ENCODE data around the gene MUS81. TPM values are rescaled to one million over a fixed set of nuclear protein-coding genes. Genes with fewer than 3 reads are reported as not detected.

MUS81 gene
- total RNA-seq, 4 donors from 2014 or later, result 68.3 to 101 (median 78.9) TPM

DNA sequence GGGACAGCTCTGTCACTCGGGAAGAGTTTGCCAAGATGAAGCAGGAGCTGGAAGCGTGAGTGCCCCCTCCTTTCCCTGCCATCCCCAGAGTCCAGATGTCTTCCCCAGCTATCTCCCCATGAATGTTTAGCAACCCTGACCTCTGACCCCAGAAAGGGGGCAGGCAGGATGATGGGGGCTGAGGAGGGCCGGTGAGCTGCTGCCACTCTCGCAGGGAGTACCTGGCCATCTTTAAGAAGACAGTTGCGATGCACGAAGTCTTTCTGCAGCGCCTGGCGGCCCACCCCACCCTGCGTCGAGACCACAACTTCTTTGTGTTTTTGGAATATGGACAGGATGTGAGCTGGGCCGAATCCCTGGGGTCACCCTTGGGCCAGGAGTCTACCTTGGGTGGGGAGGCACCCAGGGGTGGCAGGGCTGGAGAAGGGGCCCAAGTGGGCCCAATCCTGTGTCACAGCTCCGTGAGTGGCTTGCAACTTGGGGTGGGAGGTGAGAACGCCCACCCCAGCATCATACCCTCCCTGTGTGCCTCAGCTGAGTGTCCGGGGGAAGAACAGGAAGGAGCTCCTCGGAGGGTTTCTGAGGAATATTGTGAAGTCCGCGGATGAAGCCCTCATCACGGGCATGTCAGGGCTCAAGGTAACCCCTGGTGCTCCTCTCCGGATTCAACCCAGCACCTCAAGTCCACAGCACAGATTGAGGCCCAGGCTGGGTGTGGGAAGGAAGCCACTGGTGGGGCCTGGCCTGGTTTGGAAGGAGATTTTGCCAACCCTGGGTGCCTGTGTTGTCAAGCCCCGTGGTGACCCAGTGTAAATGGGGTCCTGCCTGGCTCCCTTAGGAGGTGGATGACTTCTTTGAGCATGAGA, 9.8 kb upstream of the MUS81 start:
- Histone ChIP-seq H3K4me1 (peaks cover 0 to 34% (median 8%) of the 10 kb centered on the region in 4 donors), H3K4me3 (no peak overlapping the region), H3K27ac (peak overlapping the region in 1 of 4 donors; percentile 17), H3K9me3 (no peaks in the 10 kb centered on the region), H3K36me3 (peaks cover 0 to 46% (median 0%) of the 10 kb centered on the region in 3 donors), H3K27me3 (no peaks in the 10 kb centered on the region)
- peak in 1 of 3 donors; percentile 46 for DNase-seq
- TF ChIP-seq POLR2A (IDR thresholded peaks at IDR 0.05), result no peak

DNA sequence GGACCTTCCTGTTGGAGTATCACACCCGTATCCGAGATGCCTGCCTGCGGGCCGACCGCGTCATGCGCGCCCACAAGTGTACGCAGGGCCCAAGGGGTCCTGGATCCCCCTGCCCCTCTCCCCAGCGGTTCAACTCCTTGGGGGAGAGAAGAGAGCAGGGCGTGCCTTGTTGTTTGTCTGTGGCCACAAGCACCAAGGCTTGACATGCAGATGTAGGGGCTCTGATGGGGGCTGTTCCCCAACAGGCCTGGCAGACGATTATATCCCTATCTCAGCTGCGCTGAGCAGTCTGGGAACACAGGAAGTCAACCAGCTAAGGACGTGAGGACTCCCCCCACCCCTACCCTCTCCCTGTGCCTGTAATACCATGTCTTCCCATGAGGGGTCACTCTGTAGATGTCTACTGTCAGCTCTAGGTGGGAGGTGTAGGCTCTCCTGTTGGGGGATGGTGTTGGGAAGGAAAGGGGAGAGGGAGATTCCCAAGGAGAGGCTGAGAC, 9.1 kb upstream of the MUS81 start:
- DNase-seq, result no peak
- peaks cover 0 to 53% (median 0%) of the 10 kb centered on the region in 3 donors for H3K36me3 ChIP-seq
- peaks cover 6 to 41% (median 12%) of the 10 kb centered on the region in 4 donors for H3K4me1 ChIP-seq
- H3K9me3 ChIP-seq, result no peaks in the 10 kb centered on the region
- H3K4me3 ChIP-seq, result no peak overlapping the region
- H3K27me3 ChIP-seq, result no peaks in the 10 kb centered on the region
- peak overlapping the region in 1 of 4 donors; percentile 97 for H3K27ac ChIP-seq
- TF ChIP-seq POLR2A (IDR thresholded peaks at IDR 0.05), result no peak
- TF ChIP-seq, protein P1, sequence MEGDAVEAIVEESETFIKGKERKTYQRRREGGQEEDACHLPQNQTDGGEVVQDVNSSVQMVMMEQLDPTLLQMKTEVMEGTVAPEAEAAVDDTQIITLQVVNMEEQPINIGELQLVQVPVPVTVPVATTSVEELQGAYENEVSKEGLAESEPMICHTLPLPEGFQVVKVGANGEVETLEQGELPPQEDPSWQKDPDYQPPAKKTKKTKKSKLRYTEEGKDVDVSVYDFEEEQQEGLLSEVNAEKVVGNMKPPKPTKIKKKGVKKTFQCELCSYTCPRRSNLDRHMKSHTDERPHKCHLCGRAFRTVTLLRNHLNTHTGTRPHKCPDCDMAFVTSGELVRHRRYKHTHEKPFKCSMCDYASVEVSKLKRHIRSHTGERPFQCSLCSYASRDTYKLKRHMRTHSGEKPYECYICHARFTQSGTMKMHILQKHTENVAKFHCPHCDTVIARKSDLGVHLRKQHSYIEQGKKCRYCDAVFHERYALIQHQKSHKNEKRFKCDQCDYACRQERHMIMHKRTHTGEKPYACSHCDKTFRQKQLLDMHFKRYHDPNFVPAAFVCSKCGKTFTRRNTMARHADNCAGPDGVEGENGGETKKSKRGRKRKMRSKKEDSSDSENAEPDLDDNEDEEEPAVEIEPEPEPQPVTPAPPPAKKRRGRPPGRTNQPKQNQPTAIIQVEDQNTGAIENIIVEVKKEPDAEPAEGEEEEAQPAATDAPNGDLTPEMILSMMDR (IDR thresholded peaks at IDR 0.05), result peak in 4 of 6 experiments; percentile 37 to 65 (median 56)

DNA sequence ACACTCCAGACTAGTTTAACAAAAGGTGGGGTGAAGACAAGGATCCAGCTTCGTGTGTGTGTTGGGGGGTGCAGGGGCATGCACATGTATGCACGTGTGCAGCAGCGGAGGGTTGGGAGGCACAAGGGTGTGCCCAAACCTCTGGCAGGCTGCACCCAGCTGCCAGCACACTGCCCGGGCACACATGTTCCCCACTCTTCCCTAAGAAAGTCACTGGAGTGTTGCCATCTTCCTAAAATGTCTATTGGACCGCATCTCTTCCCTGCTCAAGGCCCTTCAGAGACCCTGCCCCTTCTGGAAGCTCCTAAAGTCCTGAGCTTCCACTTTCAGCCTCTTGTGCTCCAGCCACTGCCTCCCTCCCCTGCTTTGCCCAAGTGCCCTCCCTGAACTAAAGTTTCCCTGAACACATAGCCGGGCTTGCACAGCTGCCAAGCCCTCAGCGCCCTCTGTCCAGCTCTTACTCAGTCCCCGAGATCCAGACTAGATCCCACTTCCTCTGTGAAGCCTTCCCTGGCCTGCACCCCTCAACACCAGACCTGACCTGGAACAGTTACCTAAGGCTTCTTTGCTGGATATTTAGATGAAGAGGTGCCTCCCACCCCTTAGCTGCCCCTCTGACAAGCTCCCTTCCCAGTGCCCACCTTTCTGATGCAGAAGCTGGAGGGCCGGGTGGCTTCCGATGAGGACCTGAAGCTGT, 8.3 kb upstream of the MUS81 start:
- no peak for DNase-seq
- peak overlapping the region in 2 of 4 donors; percentile 18 to 22 for H3K4me3 ChIP-seq
- peaks cover 0 to 53% (median 0%) of the 10 kb centered on the region in 3 donors for H3K36me3 ChIP-seq
- no peaks in the 10 kb centered on the region for H3K9me3 ChIP-seq
- peaks cover 11 to 45% (median 15%) of the 10 kb centered on the region in 4 donors for H3K4me1 ChIP-seq
- H3K27me3 ChIP-seq, result no peaks in the 10 kb centered on the region
- TF ChIP-seq, protein P1 (IDR thresholded peaks at IDR 0.05), result no peak
- TF ChIP-seq POLR2A (IDR thresholded peaks at IDR 0.05), result no peak
- H3K27ac ChIP-seq, result peak overlapping the region in 3 of 4 donors; percentile 75 to 97 (median 80)

DNA sequence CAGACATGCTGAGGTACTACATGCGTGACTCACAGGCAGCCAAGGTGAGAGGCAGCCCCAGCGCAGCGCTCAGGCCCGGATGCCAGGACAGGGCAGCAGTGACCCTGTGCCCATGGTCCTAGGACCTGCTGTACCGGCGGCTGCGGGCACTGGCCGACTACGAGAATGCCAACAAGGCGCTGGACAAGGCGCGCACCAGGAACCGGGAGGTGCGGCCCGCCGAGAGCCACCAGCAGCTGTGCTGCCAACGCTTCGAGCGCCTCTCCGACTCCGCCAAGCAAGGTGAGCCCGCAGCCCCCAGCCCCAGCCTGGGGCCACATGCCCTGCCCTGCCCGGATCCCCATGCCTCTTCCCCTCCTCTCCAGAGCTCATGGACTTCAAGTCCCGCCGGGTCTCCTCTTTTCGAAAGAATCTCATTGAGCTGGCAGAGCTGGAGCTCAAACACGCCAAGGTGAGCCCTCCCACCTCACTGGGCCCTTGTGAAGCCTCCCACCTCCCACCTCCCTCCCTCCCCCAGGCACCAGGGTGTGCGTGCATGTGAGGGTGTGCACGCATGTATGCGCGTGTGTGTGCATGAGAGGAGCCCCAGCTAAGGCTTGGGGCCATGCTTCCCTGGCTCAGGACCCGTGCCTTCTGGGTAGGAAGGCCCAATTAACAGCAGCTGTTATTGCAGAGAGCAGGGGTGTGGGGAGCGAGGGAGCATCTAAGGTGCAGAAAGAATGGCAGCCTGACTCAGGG, 7.6 kb upstream of the MUS81 start:
- Histone ChIP-seq H3K4me1 (peaks cover 11 to 45% (median 15%) of the 10 kb centered on the region in 4 donors), H3K36me3 (peaks cover 0 to 53% (median 0%) of the 10 kb centered on the region in 3 donors), H3K9me3 (no peaks in the 10 kb centered on the region), H3K27me3 (no peaks in the 10 kb centered on the region), H3K27ac (peak overlapping the region in 3 of 4 donors; percentile 75 to 97 (median 80)), H3K4me3 (peak overlapping the region in 2 of 4 donors; percentile 18 to 22)
- peak in 2 of 3 donors; percentile 58 to 61 for DNase-seq
- TF ChIP-seq POLR2A (IDR thresholded peaks at IDR 0.05), result no peak
- TF ChIP-seq, protein P1 (IDR thresholded peaks at IDR 0.05), result no peak

DNA sequence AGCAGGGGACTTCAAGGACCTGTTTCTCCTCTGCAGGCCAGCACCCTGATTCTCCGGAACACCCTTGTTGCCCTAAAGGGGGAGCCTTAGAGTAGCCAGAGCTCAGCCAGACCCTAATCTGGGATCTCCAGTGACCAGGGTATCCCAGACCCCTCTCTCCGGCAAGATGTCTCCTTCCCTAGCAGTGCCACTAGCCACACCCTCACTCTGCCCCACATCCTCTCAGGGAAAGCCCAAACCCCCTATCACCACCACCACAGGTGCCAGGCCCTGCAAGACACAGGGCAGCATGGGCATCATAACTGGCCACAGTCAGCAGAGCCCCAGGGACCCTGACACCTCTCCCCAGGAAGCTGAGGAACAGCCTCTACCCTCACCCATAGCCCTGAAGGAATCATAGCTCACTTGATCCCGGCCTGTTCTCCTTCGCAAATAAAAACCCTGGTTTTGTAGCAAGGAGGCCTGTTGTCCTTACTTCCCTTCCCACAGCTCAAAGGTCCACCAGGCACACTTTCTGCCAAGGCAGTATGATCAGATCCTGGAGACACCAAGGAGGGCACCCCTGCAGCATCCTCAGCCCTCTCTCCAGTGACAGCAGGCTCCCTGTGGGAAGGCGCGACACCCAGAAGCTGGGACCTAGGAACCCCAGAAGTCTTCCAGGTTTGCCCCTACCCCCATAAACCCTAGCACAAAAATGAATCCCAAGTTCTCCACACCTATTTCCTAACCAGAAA, 6.8 kb upstream of the MUS81 start:
- peaks cover 0 to 53% (median 0%) of the 10 kb centered on the region in 3 donors for H3K36me3 ChIP-seq
- no peak for TF ChIP-seq POLR2A (IDR thresholded peaks at IDR 0.05)
- TF ChIP-seq, protein P1 (IDR thresholded peaks at IDR 0.05), result peak in 1 of 6 experiments; percentile 3
- peak overlapping the region in 2 of 4 donors; percentile 18 to 22 for H3K4me3 ChIP-seq
- peaks cover 11 to 45% (median 15%) of the 10 kb centered on the region in 4 donors for H3K4me1 ChIP-seq
- no peaks in the 10 kb centered on the region for H3K27me3 ChIP-seq
- peak in 1 of 3 donors; percentile 54 for DNase-seq
- H3K9me3 ChIP-seq, result no peaks in the 10 kb centered on the region
- H3K27ac ChIP-seq, result peak overlapping the region in 3 of 4 donors; percentile 75 to 97 (median 80)
